ENCODE measurements around the gene ZFAND2B. TPM values are rescaled to one million over a fixed set of nuclear protein-coding genes. Genes with fewer than 3 reads are reported as not detected.

ZFAND2B gene
- total RNA-seq, 1 experiment from 2014 or later = 19.5 TPM

DNA sequence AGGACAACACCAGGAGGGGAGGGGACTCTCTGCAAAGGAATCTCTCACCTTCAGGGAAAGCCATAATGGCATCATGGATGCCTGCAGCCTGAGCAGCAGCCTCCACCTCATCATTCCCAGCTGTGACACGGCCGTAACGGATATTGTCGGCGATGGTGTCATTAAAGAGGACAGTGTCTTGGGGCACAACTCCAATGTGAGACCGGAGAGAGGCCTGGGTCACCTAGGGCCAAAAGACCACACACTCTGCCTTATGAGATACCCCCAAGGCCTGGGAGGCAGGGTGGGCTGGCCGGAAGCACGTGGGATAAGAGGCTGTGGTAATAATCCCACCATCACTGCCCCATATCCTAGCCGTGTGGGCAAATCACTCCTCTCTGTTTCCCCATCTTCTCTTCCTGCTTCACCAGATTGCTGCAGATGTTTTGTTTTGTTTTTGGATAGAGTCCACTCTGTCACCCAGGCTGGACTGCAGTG lies 4.3 kb downstream of the ZFAND2B start:
- ChIA-PET CTCF (interaction anchor here (0.5 to 1.0 kb wide), 4 partner anchors 19 to 181 kb away, joined by 3 to 7 read pairs (median 4); partner anchors contain the start of gene CNPPD1), POLR2A (no interaction called here)
- DNase-seq (ENCODE audit: low spot score) (no peak), ATAC-seq (no peak)
- no peak overlapping the region for H3K27ac Mint-ChIP-seq
- peaks cover 7% of the 10 kb centered on the region for H3K4me1 Mint-ChIP-seq
- H3K36me3 Mint-ChIP-seq = peaks cover 59% of the 10 kb centered on the region
- no peak overlapping the region for H3K4me3 Mint-ChIP-seq
- no peaks in the 10 kb centered on the region for H3K27me3 Mint-ChIP-seq (ENCODE audit: low read depth)
- H3K9me3 Mint-ChIP-seq = no peaks in the 10 kb centered on the region
- TF ChIP-seq TCF7 (CRISPR knock-in tag; IDR thresholded peaks at IDR 0.05; ENCODE audit: low read depth) (no peak), AR (CRISPR knock-in tag; IDR thresholded peaks at IDR 0.05) (no peak), CREM (CRISPR knock-in tag; IDR thresholded peaks at IDR 0.05) (no peak), ZNF121 (CRISPR knock-in tag; IDR thresholded peaks at IDR 0.05) (no peak), JUN (CRISPR knock-in tag; IDR thresholded peaks at IDR 0.05) (no peak), HMGXB4 (CRISPR knock-in tag; IDR thresholded peaks at IDR 0.05) (no peak), JAZF1 (CRISPR knock-in tag; IDR thresholded peaks at IDR 0.05) (no peak), CDX4 (CRISPR knock-in tag; IDR thresholded peaks at IDR 0.05; ENCODE audit: borderline replicate concordance) (no peak), GTF2I (CRISPR knock-in tag; conservative IDR thresholded peaks at IDR 0.05) (no peak), PREB (CRISPR knock-in tag; IDR thresholded peaks at IDR 0.05; ENCODE audit: borderline replicate concordance) (no peak), MYBL2 (CRISPR knock-in tag; IDR thresholded peaks at IDR 0.05) (no peak), PRRX2 (CRISPR knock-in tag; IDR thresholded peaks at IDR 0.05) (no peak), MLX (CRISPR knock-in tag; IDR thresholded peaks at IDR 0.05) (no peak), TEAD4 (CRISPR knock-in tag; IDR thresholded peaks at IDR 0.05) (no peak)
- TF ChIP-seq, protein P1, sequence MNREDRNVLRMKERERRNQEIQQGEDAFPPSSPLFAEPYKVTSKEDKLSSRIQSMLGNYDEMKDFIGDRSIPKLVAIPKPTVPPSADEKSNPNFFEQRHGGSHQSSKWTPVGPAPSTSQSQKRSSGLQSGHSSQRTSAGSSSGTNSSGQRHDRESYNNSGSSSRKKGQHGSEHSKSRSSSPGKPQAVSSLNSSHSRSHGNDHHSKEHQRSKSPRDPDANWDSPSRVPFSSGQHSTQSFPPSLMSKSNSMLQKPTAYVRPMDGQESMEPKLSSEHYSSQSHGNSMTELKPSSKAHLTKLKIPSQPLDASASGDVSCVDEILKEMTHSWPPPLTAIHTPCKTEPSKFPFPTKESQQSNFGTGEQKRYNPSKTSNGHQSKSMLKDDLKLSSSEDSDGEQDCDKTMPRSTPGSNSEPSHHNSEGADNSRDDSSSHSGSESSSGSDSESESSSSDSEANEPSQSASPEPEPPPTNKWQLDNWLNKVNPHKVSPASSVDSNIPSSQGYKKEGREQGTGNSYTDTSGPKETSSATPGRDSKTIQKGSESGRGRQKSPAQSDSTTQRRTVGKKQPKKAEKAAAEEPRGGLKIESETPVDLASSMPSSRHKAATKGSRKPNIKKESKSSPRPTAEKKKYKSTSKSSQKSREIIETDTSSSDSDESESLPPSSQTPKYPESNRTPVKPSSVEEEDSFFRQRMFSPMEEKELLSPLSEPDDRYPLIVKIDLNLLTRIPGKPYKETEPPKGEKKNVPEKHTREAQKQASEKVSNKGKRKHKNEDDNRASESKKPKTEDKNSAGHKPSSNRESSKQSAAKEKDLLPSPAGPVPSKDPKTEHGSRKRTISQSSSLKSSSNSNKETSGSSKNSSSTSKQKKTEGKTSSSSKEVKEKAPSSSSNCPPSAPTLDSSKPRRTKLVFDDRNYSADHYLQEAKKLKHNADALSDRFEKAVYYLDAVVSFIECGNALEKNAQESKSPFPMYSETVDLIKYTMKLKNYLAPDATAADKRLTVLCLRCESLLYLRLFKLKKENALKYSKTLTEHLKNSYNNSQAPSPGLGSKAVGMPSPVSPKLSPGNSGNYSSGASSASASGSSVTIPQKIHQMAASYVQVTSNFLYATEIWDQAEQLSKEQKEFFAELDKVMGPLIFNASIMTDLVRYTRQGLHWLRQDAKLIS (CRISPR knock-in tag; IDR thresholded peaks at IDR 0.05; ENCODE audit: borderline replicate concordance) = no peak
